HG03095 (cell line): Measurements from ENCODE around the gene KNTC1.
"Not testable (repeated sequence)": the region's sequence is repeated elsewhere in the genome, so short reads cannot be mapped to it uniquely, and the experiment has no call there.

Experiments
- ATAC-seq: cut with Tn5 transposase; IDR thresholded peaks from one replicate; pipeline ENCODE4 v1.9.1; 2021; ENCODE audit warnings: moderate library complexity; ENCODE audit not compliant: unreplicated experiment

KNTC1 gene

GRCh38 chr12:122643207-122643805 lies 116.3 kb downstream of the KNTC1 start:
- ATAC-seq: no peak

- ATAC-seq: peak; percentile 78
Measured at GRCh38 chr12:122646517-122647217, 119.6 kb downstream of the KNTC1 start.

DNA sequence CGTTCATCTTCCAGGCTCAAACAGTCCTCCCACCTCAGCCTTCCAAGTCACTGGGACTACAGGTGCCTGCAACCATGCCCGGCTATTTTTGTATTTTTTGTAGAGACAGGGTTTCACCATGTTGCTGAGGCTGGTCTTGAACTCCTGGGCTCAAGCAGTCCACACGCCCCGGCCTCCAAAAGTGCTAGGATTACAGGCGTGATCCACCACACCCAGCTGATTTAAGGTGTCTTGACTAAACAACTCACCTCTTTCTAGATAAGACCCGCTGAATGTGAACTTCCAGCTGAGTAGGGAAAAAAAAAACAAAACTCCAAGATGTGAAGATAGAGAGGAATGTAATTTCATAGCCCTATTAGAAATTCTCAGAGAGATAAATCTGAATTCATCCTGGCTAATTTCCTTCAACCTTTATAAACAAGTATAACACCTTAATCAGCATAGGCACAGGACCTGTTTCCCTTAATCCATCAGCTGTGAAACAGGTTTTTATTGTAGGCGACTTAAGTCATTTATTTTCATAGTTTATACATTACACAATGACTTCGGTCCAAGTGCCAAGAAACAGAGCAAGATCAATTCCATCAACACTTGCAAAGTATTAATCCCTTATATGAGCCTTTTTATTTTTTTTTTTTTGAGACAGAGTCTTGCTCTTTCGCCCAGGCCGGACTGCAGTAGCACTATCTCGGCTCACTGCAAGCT lies 124.6 kb downstream of the KNTC1 start:
- no peak for ATAC-seq

GRCh38 chr12:122653291-122653690 lies 126.2 kb downstream of the KNTC1 start:
- not testable (repeated sequence) for ATAC-seq

DNA sequence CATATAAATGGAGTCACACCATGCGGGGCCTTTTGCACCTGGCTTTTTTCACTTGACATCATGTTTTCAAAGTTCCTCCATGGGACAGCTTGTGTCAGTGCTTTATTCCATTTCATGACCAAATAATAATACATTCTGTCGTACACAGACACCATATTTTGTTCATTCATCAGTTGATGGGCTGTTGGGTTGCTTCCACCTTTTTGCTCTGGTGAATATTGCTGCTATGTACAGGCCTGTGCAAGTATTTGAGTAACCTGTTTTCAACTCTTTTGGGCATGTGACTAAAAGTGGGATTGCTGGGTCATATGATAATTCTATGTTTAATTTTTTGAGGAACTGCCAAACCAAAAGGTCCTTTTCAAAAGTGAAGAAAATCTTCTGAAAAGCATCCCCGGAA lies 129.2 kb downstream of the KNTC1 start:
- ATAC-seq: no peak

DNA sequence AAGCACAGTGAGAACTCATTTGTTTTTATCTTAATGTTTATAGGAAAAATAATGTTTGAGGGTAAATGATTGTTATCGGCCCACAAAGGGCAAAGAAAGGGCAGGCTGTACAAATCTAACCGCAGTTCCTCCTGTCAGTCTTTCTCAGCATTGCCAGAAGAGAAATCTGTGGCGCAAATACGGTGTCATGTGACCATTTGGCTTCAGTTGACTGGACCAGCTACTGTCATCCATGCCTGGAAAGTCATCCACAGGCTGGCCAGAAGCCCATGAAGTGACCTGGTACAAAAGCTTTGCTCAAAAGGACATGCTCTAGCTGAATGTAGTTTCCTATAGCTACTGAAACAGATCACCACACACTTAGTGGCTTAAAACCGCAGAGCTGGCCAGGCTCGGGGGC lies 132.5 kb downstream of the KNTC1 start:
- no peak for ATAC-seq

DNA sequence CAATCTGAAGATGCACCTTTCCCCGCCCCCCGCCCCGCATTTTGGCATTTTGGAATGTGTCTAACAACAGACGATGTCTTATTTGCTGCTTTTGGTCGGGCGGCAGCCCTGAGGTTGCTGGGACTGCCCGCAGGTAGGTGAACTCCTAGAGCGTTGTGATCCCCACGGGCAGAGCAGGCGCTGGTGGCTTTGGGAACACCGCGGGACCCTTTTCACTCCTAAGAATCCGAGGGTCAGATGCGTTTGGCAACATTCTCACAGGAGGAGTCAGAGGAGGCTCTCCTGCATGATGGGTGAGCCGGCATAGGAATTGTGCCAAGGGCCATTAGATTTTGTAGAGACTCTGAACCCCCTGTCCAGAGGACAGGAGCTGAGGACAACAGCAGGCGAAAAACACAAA lies 134.2 kb downstream of the KNTC1 start:
- no peak for ATAC-seq

DNA sequence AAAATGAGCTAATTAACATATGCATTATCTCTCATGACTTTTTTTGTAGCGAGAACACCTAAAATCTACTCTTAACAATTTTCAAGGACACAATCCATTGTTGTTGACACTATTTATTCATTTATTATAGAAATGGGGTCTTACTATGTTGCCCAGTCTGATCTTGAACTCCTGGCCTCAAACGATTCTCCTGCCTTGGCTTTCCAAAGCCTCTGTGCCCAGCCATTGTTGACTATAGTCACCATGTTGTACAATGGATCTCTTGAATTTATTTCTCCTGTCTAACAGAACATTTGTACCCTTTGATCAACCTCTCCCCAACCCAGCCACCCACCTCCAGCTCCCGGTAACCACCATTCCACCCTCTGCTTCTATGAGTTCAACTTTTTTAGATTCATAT lies 134.9 kb downstream of the KNTC1 start:
- no peak for ATAC-seq

DNA sequence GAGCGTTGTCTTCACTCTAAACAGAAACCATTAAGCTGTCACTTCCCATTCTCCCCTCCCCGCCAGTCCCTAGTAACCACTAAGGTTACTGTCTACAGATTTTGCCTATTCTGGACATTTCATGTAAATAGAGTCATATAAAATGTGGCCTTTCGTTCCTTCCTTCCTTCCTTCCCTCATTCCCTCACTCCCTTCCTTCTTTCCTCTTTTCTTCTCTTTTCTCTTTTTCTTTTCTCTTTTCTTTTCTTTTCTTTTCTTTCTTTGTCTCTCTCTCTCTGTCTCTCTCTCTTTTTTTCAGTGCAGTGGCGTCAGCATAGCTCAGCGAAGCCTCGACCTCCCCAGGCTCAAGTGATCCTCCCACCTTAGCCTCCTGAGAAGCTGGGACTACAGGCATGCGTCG lies 138.3 kb downstream of the KNTC1 start:
- ATAC-seq: no peak

DNA sequence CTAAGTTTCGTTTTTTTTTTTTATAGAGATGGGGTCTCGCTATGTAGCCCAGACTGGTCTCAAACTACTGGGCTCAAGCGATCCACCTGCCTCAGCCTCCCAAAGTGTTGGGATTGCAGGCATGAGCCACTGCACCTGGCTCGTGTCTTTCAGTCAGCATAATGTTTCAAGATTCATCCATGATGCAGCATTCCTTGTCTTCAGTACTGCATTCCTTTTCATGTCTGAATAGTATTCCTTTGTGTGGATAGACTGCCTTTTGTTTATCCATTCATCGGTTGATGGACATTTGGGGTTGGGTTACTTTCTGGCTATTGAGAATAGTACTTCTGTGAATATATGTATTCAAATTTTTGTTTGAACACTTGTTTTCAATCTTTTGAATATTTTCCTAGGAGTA lies 138.7 kb downstream of the KNTC1 start:
- no peak for ATAC-seq

- no peak for ATAC-seq
Measured at GRCh38 chr12:122668268-122668667, 141.2 kb downstream of the KNTC1 start.

DNA sequence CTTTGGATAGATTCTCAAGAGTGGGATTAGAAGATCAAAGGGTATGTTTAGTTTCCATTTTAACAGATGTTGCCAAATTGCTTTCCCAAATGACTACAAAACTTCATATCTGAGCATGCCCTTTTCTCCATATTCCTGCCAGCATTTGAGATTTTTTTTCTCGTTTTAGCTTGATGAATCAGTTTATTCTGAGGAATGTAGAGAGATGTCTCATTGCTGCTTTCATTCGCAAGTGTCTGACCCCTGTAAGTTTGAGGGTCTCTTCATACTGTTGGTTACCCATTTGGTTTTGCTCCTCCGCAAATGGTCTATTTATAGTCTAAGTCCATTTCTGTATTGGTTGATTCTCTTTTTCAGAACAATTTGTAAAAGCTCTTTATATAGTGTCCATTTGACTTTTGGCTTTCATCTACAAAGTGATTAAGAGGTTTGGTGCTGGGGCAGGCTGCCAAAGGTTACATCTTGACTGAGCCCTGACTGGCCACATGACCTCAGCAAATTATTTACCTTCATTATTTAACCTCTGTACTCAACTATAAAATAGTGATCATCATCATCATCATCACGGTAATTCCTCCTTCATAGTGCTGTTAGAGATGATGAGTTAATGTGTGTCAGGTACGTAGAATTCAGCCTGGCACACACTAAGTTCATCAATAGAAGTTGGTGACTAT lies 142.5 kb downstream of the KNTC1 start:
- no peak for ATAC-seq

DNA sequence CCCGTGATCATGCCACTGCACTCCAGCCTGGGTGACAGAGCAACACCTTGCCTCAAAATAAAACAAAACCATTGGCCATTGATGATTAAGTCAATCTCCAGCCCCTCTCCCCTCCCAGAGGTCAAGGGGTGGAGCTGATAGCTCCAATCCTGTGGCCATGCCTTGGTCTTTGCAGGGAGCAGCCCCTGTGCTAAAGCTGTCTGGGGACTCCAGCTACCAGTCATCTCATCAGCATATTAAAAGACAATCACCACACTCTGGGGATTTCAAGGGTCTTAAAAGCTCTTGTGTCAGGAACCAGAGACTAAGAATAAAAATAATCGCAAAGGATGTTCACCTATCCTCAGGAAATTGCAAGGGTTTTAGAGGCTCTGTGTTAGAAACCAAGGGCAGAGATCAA lies 145.5 kb downstream of the KNTC1 start:
- ATAC-seq: no peak
